ENCODE data around the gene DIP2C.

Gene DIP2C

DNA sequence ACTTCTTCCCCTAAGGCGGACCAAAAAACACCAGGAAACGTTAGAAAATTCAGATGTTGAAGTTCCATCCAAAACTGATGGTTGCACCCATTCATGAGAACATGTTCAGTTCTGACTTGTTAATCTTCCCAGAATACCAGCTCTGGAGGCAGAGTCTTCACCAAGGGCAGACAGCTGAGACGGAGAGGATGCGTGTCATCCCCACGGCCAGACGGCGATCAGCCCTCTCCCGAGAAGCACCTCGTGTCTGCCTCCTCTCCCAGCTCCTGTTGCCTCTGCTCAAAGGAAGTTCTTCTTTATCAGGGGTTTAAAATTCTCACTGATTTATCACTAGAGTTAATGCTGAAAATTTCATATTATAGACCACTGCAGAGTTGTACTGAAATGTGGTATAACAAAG lies 284.5 kb downstream of the DIP2C start:
- no peak for DNase-seq

DNA sequence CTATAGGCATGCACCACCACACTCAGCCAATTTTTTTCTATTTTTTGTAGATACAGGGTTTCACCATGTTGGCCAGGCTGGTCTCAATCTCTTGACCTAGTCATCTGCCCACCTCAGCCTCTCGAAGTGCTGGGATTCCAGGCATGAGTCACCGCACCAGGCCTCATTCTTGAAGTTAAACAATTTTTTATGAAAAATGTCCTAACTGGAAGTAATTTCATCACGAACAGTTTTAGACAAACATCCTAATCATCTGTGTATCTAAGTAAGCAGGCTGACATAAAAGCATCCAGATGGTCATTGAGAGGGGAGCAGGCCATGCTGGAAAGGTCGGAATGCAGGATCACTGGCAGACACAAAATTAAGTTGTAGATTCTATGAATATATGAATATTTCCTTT lies 285.1 kb downstream of the DIP2C start:
- DNase-seq, result no peak

DNA sequence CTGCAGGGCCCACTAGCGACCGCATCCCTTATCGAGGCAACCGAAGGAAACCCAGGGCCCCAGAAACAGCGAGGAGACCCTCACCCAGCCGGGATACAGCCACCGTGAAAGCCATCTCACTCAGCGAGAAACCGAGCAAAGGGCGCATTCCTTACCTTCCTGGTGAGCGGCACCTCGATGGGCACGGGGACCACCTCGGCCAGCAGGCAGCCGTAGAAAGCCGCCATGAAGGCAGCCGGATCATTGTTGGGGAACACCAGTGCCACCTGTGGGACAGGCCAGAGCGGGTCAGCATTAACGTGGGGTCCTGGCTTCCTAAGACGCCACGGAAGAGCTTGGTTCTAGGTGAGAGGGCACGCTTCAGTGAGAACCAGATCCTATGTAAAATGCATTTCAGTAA lies 290.5 kb downstream of the DIP2C start:
- no peak for DNase-seq

DNA sequence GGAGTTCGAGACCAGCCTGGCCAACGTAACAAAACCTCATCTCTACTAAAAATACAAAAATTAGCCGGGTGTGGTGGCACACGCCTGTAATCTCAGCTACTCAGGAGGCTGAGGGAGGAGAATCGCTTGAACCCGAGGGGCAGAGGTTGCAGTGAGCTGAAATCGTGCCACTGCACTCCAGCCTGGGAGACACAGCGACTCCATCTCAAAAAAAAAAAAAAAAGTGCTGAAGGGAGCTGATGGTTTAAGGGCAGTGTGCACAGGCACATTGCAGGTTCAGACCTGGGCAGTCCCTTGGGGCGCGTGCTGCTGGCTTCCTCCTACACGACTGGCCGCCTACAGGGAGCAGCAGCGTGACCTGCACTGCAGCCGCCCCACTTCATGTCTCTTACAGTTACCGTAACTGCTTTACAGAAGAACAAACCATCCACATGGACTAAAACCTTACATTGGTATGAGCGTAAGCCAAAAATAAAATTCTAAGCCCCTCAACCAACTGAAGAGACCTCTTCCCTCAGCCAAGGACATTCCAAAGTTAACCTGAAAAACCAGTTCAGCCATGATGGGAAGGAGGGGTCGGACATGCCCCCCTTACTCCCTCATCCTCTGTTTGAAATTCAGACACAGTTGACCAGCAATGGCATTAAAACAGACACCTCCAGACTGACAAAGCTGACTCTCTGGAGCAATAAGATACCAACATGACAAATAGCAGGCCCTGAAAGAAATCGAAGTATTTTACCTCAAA lies 292.0 kb downstream of the DIP2C start:
- DNase-seq, result no peak

DNA sequence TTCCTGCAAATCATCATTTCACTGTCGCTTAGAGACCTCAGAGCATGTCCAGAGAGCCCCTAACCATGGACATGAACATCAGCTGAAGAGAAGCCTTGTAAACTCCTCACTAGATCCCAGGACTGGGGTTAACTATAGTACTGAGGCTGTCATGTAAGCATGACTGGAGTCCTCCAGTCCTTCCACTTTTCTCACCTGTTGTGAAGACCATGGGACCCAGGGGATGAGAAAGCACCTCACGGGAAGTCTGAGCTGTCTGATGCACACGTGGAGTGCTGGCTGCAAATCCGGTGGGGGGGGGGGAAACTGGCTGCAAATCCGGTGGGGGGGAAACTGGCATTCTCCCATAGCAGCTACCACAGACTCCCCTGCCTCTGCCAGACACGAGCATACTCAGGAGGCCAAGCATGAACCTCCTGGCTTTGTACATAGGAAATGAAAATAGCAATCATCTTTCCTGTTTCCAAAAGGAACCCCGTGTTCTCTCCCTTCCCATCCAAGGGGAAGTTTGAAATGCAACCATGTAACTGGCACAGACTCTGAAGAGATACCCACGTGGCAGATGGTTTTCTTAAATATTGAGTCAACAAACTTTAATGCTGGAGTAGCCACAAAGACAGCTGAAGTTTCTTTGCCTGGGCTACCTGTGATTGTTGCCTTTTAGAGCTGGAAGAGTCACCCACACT lies 292.8 kb downstream of the DIP2C start:
- DNase-seq, result no peak

DNA sequence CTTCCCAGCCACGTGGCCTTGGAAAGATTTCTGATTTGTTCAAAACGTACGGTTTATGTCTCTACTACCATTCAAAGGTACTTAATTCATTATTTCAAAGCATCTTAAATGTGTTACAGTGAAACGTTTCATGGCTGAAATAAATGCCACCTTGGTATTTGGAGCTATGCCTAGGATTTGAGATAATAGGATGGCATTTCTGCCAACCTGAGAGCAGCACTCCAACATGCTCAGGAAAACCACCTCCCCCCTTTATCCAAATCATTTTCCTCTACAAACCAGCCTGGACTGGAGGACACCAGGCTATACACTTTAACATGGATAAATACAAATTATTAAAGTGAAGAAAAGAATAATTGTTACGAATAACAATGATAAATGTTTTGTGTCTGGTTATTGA lies 293.4 kb downstream of the DIP2C start:
- no peak for DNase-seq

DNA sequence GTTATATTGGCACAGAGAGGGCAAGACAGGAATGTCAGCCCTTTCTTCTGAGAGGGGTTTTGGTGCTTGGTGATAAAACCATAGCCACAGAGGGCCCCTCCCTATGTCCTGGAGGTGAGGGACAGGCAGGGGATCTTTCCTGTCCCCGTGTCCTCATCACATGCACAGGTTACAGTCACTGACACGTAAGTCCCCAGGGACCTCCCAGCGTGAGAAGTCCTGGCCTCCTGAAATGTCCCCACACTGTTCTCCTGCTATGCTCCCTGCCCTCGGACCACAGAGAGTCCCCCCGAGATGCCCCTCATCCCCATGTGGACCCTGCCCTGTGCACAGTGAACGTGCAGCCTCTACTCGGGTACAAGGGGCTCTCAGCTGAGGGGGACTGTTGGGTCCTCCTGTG lies 293.8 kb downstream of the DIP2C start:
- no peak for DNase-seq

DNA sequence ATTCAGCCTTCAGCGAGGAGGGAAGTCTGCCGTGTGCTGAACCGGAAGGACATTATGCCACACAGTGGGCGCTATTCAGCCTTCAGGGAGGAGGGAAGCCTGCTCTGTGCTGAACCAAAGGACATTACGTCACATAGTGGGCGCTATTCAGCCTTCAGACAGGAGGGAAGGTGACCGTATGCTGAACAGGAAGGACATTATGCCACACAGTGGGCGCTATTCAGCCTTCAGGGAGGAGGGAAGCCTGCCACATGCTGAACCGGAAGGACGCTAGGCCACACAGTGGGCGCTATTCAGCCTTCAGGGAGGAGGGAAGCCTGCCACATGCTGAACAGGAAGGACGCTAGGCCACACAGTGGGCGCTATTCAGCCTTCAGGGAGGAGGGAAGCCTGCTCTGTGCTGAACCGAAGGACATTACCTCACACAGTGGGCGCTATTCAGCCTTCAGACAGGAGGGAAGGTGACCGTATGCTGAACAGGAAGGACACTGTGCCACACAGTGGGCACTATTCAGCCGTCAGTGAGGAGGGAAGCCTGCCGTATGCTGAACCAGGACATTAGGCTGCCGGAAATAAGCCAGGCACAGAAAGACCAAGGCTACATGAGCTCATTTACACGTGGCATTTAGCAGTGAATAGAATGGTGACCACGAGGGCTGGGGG lies 294.9 kb downstream of the DIP2C start:
- peak in 1 of 5 experiments; percentile 25 for DNase-seq

DNA sequence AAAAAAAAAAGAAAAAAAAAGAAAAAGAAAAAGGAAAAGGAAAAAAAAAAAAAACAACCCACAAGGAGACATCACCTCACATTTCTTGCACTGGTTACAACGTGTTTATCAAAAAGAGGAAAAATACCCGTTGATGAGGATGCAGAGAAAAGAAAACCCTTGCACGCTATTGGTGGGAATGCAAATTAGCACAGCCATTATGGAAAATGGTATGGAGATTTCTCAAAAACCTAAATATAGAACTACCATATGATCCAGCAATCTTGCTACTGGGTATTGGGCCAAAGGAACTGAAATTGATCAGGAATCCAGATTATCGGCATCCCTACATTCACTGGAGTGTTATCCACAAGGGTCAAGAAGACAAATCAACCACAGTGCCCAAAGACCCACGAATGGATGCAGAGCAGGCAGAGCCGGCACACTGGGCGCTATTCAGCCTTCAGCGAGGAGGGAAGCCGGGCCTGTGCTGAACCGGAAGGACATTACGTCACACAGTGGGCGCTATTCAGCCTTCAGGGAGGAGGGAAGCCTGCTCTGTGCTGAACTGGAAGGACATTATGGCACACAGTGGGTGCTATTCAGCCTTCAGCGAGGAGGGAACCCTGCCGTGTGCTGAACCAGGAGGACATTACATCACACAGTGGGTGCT lies 295.6 kb downstream of the DIP2C start:
- no peak for DNase-seq

DNA sequence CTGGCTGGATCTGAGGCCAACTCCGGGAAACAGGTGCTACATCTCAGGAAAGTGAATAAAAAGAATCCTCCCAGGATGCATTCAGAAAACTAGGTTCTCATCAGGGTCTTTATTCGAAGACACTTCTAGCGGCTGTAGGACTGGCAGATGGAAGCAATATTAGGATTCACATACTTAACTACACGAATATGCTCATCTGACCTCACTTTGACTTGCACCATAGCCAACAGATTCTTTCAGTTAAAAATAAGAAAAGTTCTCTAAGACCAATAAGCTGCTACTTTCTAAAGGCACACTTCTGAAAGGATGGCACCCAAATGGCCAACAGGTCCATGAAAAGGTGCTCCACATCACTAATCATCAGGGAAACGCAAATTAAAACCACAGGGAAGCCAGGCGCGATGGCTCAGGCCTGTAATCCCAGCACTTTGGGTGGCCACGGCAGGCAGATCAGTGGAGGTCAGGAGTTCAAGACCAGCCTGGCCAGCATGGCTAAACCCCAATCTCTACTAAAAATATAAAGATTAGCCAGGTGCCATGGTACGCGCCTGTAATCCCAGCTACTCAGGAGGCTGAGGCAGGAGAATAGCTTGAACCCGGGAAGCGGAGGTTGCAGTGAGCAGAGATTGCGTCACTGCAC lies 296.2 kb downstream of the DIP2C start:
- DNase-seq, result no peak

DNA sequence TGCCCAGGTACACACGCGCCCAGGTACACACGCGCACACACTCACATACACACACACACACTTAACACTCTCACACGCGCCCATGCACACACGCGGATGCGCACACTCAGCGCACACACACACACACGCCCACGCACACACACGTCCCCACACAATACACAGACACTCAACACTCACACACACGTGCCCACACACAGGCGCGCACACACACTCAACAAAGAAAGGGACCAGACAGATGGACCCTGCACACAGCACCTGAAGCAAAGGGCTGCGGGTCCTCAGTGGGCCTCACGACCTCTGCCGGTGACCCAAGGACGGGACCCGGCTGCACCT lies 296.8 kb downstream of the DIP2C start:
- no peak for DNase-seq

DNA sequence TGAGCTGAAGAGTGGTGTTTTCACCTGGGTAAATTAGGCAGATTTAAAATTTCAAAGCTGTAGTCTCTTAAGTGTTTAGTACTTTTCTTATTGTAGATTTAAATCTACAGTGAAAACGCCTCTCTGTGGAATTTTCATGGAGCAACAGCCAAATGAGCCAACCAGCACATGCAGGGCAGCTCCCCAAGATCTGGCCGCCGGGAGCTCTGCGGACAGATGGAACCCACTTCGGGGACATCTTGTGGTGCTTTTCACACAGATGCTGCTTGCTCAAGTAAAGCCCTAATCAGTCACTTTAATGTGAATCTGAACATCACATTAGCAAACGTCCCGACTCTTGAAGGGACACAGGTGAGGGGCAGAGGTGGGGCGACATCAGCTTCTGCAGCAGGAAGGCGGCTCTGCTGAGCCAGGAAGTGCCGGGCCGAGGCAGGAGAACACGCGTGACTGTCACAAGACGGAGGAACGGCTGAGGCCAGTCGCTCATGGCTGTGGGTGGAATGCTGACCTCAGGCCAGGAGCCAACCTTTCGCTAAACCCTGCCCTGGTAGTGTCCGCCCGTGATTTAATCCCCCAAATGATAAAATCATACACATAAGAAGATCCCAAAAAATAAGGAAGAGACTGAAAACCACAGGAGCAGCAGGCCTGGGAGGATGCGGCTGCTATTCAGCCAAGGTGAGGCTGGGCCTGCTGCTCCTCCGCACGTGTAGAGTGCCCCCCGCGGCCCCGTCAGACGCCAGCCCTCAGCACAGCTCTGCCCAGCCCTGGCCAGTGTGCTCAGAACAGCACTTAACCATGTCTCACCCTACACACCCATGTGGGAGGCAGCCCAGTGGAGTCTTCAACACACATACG lies 297.4 kb downstream of the DIP2C start:
- no peak for DNase-seq

DNA sequence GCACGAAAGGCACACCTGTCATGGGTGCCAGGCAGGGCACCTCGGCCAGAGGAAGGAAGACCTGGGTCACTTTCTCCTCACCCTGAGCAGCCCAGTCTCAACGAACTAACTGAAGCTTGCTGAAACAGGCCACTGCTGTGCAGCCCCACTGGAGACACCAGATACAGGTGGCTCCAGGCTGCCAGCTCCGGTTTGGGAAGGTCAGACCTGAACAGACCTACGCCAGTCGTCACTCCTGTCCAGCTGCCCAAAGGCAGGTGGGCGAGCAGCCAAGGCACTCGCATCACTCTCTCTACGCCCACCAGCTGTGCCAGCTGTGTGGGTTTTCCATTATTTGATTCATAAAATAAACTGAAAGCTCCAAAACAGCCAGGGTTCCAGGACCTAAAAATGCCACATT lies 298.2 kb downstream of the DIP2C start:
- no peak for DNase-seq

DNA sequence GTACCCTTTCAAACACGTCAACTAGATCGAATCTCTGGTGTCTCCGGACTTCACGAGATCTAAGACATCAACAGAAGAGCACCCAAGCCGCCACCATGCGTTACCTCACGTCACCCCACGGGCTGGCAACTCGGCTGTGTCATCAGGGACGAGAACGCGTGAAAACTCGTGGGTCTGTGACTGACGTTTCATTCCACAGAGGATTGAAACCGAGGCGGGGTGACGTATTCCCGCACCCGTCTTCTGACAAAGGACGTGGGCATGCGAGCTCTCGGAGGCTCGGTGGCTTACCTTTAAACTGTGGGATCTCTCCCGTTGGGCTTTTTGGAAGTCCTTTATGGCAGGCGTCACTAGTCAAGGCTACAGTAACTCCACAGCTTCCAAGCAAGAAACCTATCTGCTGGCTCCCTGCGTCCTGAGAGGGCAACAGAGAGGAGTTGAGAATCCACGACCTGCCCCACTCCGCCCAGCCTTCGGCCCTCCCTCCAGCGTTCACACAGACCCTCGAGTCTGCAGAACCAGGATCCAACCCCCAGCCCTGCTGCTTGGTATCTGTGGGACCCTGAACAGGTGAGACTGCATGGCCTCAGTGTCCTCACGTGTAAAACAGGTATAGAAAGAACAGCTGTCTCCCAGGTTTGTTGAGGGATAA lies 298.9 kb downstream of the DIP2C start:
- DNase-seq, result no peak

DNA sequence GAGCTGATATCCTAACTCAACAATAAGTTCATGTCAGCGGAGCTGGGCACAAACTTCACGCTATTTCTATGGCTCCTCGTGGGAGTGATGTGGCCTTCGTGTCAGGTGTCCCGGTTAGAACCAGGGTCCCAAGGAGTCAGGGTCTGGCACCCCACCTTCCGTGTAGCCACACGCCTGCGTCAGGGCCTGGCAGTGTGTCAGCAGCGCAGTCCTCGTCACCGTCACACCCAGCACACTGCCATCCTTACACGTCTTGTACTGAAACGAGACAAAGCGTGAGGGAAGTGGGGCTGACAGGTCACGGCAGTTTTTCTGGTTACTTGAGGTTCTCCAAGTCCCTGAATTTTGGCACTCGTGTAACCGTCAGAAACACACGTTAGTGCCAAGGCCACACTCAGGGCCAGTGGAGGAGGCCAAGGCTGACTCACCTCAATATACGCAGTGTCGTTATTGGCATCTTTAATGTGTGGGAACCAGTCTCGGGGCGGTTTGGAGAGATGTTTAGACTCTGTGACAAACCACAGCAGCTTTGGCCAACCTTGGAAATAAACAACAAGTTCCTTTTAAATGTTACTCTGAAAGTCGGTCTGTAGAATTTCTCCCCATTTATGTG lies 299.5 kb downstream of the DIP2C start:
- no peak for DNase-seq

DNA sequence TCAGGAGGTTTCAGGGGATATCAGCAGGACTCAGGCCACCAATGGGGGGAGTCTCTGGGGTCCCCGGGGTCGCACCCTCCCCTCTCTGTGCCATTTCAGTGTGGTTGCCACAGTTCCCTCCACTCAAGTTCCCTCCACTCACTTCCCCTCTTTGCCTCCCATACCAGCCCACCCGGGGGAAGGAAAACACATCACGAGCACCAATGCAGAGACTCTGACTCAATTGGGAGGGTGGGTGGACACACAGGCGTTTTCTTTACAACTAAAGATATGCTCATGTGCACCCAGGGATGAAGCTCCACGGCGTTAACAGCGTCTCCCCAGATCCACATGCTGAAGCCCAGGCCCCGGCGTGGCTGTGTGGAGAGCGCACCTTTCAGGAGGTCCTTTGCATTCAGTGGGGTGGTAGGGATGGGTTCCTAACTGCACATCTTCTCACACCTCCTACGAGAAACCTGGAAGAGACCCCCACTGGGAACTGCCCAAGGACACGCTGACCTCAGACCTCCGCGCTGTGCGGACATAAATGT lies 300.1 kb downstream of the DIP2C start:
- DNase-seq, result no peak

DNA sequence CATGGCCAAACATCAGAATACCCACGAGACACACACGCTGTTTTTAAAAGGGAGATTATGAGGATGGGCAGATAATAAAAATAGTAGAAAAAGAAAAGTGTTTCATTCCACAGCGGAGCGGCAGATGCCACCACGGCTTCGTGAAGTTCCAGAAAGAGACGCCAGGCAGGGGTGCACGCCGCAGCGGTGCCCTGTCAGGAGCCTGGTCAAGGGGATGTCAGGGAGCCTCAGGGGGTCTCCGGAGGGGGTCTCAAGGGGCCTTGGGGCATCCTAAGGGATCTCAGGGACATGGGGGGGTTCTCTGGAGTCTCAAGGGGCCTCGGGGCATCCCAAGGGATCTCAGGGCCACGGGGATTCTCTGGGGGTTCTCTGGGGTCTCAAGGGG lies 300.8 kb downstream of the DIP2C start:
- no peak for DNase-seq

DNA sequence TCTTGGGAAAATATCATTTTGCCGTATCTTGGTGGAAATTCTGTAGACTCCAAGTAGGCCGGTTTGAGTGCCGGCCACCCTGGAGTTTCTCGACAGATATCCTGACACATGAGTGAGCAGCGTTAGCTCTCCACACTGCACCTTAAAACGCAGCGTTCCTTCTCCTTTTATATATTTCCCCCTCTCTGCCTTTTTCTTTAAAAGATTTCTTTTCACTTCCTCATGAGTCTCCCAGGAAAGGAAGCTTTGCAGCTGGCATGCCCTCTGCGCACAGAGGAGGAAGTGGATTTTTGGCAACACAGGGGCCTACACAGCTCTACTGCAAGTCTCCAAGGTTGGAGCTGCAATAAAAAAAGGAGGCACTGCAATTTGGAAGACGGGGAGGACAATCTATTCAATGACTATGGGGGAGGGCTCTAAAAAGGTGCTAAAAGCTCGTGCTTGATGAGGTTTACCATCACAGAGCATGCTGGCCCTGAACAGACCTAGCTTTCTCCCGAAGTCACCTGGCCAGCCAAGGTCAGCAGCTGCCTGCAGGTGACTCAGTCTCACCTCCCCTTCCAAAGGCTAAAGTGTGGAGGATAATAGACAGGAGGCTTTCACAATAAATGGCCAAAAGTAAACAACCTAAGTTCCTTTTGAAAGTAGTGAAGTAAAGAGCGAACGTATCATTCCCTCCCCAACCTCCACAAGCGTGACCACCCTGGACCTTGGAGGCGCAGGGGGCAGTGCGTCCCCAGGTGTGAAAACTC lies 301.4 kb downstream of the DIP2C start:
- no peak for DNase-seq

DNA sequence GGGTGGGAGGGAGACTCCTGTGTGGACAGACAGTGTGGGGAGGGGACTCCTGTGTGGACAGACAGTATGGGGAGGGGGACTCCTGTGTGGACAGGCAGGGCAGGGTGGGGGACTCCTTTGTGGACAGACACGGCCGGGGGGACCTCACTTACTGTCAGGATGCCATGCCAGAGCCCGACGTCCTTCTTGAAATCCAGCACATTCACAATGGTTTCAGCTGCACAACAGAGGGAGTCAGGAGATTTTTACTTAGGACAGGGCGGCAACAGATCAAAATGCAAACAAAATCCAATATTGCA lies 301.9 kb downstream of the DIP2C start:
- no peak for DNase-seq

Measured in T-helper 2 cell (primary cell).